ENCODE measurements around the gene GNAT3.

The GNAT3 gene

DNA sequence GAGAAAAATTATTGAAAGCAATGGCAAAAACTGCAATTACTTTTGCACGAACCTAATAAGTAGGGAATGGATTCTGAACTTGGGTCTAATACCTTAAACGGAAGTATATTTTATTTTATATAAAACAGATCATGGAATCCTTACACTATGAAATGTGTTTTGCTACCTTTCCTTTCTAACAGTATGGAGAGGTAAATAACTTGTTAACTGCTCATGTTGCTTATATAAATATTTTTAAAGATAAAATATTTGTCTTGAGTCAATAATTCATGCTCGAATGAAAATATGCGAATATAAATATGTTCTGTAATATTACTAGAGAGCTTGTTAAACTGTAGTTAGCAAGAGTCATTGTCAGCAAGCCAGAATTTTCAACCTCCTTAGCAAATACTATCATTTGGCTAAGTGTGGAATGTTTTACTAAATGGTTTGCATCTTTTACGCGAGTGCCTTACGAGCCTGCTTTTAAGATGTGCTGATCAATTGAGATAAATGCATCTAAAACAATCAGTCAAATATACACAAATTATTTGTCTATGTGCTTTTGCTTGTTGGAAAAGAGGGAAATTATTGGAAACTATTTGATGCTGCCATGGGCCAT, 5.9 kb downstream of the GNAT3 start:
- Histone ChIP-seq H3K4me1 (ENCODE audit: control insufficient read depth in 1 of 2, insufficient read depth in 1 of 2, low read depth in 1 of 2, low read length in 1 of 2) (no peaks in the 10 kb centered on the region), H3K9me3 (no peaks in the 10 kb centered on the region), H3K27me3 (no peaks in the 10 kb centered on the region), H3K4me3 (ENCODE audit: low read depth in 1 of 2, low read length in 1 of 2) (no peak overlapping the region), H3K27ac (no peak overlapping the region), H3K36me3 (no peaks in the 10 kb centered on the region)
- no peak for TF ChIP-seq CTCF (IDR thresholded peaks at IDR 0.05)

DNA sequence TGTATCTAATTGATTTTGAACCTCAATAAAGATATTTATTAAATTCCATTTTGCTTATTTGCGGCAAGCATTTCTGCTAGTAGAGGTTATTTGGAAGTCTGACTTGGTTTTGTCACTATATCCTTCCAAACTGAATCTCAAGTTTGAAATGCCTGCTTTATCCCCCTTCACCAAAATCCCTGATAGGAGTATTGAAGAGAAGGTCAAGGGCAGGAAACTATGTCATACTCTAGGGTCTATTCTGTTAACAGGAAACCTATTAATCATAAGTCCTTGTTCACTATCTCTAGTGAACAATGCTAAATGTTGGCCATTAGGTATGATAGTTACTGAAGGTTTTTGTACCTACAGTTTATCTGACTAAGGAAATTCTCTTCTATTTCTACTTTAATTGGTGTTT, 11.5 kb downstream of the GNAT3 start:
- Histone ChIP-seq H3K27me3 (no peaks in the 10 kb centered on the region), H3K9me3 (no peaks in the 10 kb centered on the region), H3K4me3 (ENCODE audit: low read depth in 1 of 2, low read length in 1 of 2) (no peak overlapping the region), H3K4me1 (ENCODE audit: control insufficient read depth in 1 of 2, insufficient read depth in 1 of 2, low read depth in 1 of 2, low read length in 1 of 2) (no peaks in the 10 kb centered on the region), H3K36me3 (no peaks in the 10 kb centered on the region), H3K27ac (no peak overlapping the region)
- no peak for TF ChIP-seq CTCF (IDR thresholded peaks at IDR 0.05)

- Histone ChIP-seq H3K4me1 (ENCODE audit: control insufficient read depth in 1 of 2, insufficient read depth in 1 of 2, low read depth in 1 of 2, low read length in 1 of 2) (no peaks in the 10 kb centered on the region), H3K27me3 (no peaks in the 10 kb centered on the region), H3K9me3 (no peaks in the 10 kb centered on the region), H3K27ac (no peak overlapping the region), H3K4me3 (ENCODE audit: low read depth in 1 of 2, low read length in 1 of 2) (no peak overlapping the region), H3K36me3 (no peaks in the 10 kb centered on the region)
- no peak for TF ChIP-seq CTCF (IDR thresholded peaks at IDR 0.05)
These were observed 12.4 kb downstream of the GNAT3 start for GRCh38 chr7:80499350-80499953.

- Histone ChIP-seq H3K4me3 (ENCODE audit: low read depth in 1 of 2, low read length in 1 of 2) (no peak overlapping the region), H3K36me3 (no peaks in the 10 kb centered on the region), H3K9me3 (no peaks in the 10 kb centered on the region), H3K4me1 (ENCODE audit: control insufficient read depth in 1 of 2, insufficient read depth in 1 of 2, low read depth in 1 of 2, low read length in 1 of 2) (no peaks in the 10 kb centered on the region), H3K27ac (no peak overlapping the region), H3K27me3 (no peaks in the 10 kb centered on the region)
- no peak for TF ChIP-seq CTCF (IDR thresholded peaks at IDR 0.05)
These were observed 13.1 kb downstream of the GNAT3 start for GRCh38 chr7:80498481-80499349.

GRCh38 chr7:80496586-80496985, 15.3 kb downstream of the GNAT3 start:
- no peak overlapping the region for H3K27ac ChIP-seq
- H3K4me1 ChIP-seq (ENCODE audit: control insufficient read depth in 1 of 2, insufficient read depth in 1 of 2, low read depth in 1 of 2, low read length in 1 of 2): no peaks in the 10 kb centered on the region
- H3K9me3 ChIP-seq: no peaks in the 10 kb centered on the region
- TF ChIP-seq CTCF (IDR thresholded peaks at IDR 0.05): no peak
- H3K36me3 ChIP-seq: no peaks in the 10 kb centered on the region
- no peak overlapping the region for H3K4me3 ChIP-seq (ENCODE audit: low read depth in 1 of 2, low read length in 1 of 2)
- H3K27me3 ChIP-seq: no peaks in the 10 kb centered on the region
